H9 (cell line): ENCODE measurements around the gene PGM1. TPM values are rescaled to one million over a fixed set of nuclear protein-coding genes. Genes with fewer than 3 reads are reported as not detected.

Experiments used
- DNase-seq: peaks from one replicate; pipeline ENCODE4 v3.0.0-alpha.2; 2017
- H2AFZ ChIP-seq: one replicate; pipeline ENCODE4 v1.6.1; 2013; ENCODE audit warnings: mild to moderate bottlenecking, low read length, control low read depth, moderate library complexity
- H2AK5ac ChIP-seq: 2 replicates; pipeline ENCODE4 v1.6.1; 2013; ENCODE audit warnings: low read length, control low read depth, mixed read lengths; ENCODE audit not compliant: insufficient read length
- H2BK120ac ChIP-seq: one replicate; pipeline ENCODE4 v1.6.1; 2013; ENCODE audit warnings: low read depth, mild to moderate bottlenecking, low read length, control low read depth, inconsistent platforms; ENCODE audit not compliant: poor library complexity, severe bottlenecking
- H2BK12ac ChIP-seq: 2 replicates; pipeline ENCODE4 v1.6.1; 2013; ENCODE audit warnings: low read length, control low read depth, mixed read lengths, low read depth; ENCODE audit not compliant: insufficient read length
- H2BK15ac ChIP-seq: 2 replicates; pipeline ENCODE4 v1.6.1; 2013; ENCODE audit warnings: low read depth, low read length, control low read depth
- H2BK20ac ChIP-seq: one replicate; pipeline ENCODE4 v1.6.1; 2013; ENCODE audit warnings: low read depth, mild to moderate bottlenecking, low read length, control low read depth, inconsistent platforms; ENCODE audit not compliant: poor library complexity, severe bottlenecking
- H2BK5ac ChIP-seq: 2 replicates; pipeline ENCODE4 v1.6.1; 2013; ENCODE audit warnings: low read length, control low read depth, mixed read lengths; ENCODE audit not compliant: insufficient read length
- H3K14ac ChIP-seq: 2 replicates; pipeline ENCODE4 v1.6.1; 2013; ENCODE audit warnings: low read length, control low read depth; ENCODE audit not compliant: insufficient read depth
- H3K18ac ChIP-seq: 2 replicates; pipeline ENCODE4 v1.6.1; 2013; ENCODE audit warnings: low read depth, mild to moderate bottlenecking, mixed read lengths, low read length, control low read depth; ENCODE audit not compliant: insufficient read length
- H3K23ac ChIP-seq: 2 replicates; pipeline ENCODE4 v1.6.1; 2013; ENCODE audit warnings: low read length, control low read depth, mixed read lengths, low read depth; ENCODE audit not compliant: insufficient read length
- H3K23me2 ChIP-seq: 2 replicates; pipeline ENCODE4 v1.6.1; 2013; ENCODE audit warnings: low read depth, mild to moderate bottlenecking, mixed read lengths, low read length, control low read depth; ENCODE audit not compliant: insufficient read length, poor library complexity, severe bottlenecking
- H3K27ac ChIP-seq: 2 replicates; pipeline ENCODE4 v1.5.1; 2013; ENCODE audit warnings: low read length, control low read depth, mixed read lengths, low read depth; ENCODE audit not compliant: insufficient read length
- H3K27me3 ChIP-seq: 2 replicates; pipeline ENCODE4 v1.6.1; 2013; ENCODE audit warnings: low read length, control low read depth, inconsistent platforms; ENCODE audit not compliant: insufficient read depth
- H3K4ac ChIP-seq: 2 replicates; pipeline ENCODE4 v1.6.1; 2013; ENCODE audit warnings: low read depth, mild to moderate bottlenecking, control low read depth, inconsistent platforms, low read length, moderate library complexity
- H3K4me1 ChIP-seq: 2 replicates; pipeline ENCODE4 v1.6.1; 2013; ENCODE audit warnings: low read length, control low read depth, inconsistent platforms; ENCODE audit not compliant: insufficient read depth
- H3K4me2 ChIP-seq: 2 replicates; pipeline ENCODE4 v1.6.1; 2013; ENCODE audit warnings: low read length, control low read depth, mixed read lengths; ENCODE audit not compliant: insufficient read length, insufficient read depth
- H3K56ac ChIP-seq: 2 replicates; pipeline ENCODE4 v1.6.1; 2013; ENCODE audit warnings: low read depth, mild to moderate bottlenecking, mixed read lengths, low read length, control low read depth; ENCODE audit not compliant: insufficient read length
- H3K79me1 ChIP-seq: 2 replicates; pipeline ENCODE4 v1.6.1; 2013; ENCODE audit warnings: low read depth, mild to moderate bottlenecking, moderate library complexity, low read length, control low read depth, inconsistent platforms; ENCODE audit not compliant: insufficient read depth, poor library complexity, severe bottlenecking
- H3K79me2 ChIP-seq: 2 replicates; pipeline ENCODE4 v1.6.1; 2013; ENCODE audit warnings: low read length, control low read depth, inconsistent platforms; ENCODE audit not compliant: insufficient read depth
- H3K9ac ChIP-seq: 2 replicates; pipeline ENCODE4 v1.6.1; 2013; ENCODE audit warnings: low read length, control low read depth, mixed read lengths; ENCODE audit not compliant: insufficient read length; ENCODE audit errors: extremely low read depth
- H3K9me3 ChIP-seq: one replicate; pipeline ENCODE4 v1.6.1; 2013; ENCODE audit warnings: low read depth, low read length, inconsistent platforms; ENCODE audit not compliant: control insufficient read depth
- H3T11ph ChIP-seq: one replicate; pipeline ENCODE4 v1.6.1; 2013; ENCODE audit warnings: mild to moderate bottlenecking, low read length, control low read depth, inconsistent platforms
- H4K20me1 ChIP-seq: one replicate; pipeline ENCODE4 v1.6.1; 2013; ENCODE audit not compliant: control insufficient read depth, insufficient read length, insufficient read depth
- H4K5ac ChIP-seq: 2 replicates; pipeline ENCODE4 v1.6.1; 2013; ENCODE audit warnings: low read depth, mild to moderate bottlenecking, mixed read lengths, low read length, control low read depth; ENCODE audit not compliant: insufficient read length
- H4K8ac ChIP-seq: replicated peaks from 2 replicates; pipeline ENCODE4 v1.6.1; 2013; ENCODE audit warnings: low read length, control low read depth, mixed read lengths, low read depth; ENCODE audit not compliant: insufficient read length
- H4K91ac ChIP-seq: 2 replicates; pipeline ENCODE4 v1.6.1; 2013; ENCODE audit warnings: low read depth, mild to moderate bottlenecking, moderate library complexity, mixed read lengths, low read length, control low read depth; ENCODE audit not compliant: insufficient read length
- H3K27ac Mint-ChIP-seq, 3 experiments: 2 replicates in 2 of 3; 3 replicates in 1 of 3; pipeline ENCODE4 v1.8.0; 2020 to 2021; ENCODE audit warnings: mixed read lengths in 3 of 3, mild to moderate bottlenecking in 1 of 3, moderate library complexity in 1 of 3
- H3K27me3 Mint-ChIP-seq: 2 replicates; pipeline ENCODE4 v1.8.0; 2021; ENCODE audit warnings: low read depth, mild to moderate bottlenecking, moderate library complexity, mixed read lengths
- H3K36me3 Mint-ChIP-seq, 3 experiments: 2 replicates in 2 of 3; 3 replicates in 1 of 3; pipeline ENCODE4 v1.8.0; 2020 to 2021; ENCODE audit warnings: low read depth in 3 of 3, mixed read lengths in 3 of 3; ENCODE audit not compliant: insufficient read depth in 1 of 3
- H3K4me1 Mint-ChIP-seq, 2 experiments: 2 replicates each; pipeline ENCODE4 v1.8.0; 2020; ENCODE audit warnings: mixed read lengths in 2 of 2
- H3K4me3 Mint-ChIP-seq, 2 experiments: 2 replicates in 1 of 2; 3 replicates in 1 of 2; pipeline ENCODE4 v1.8.0; 2020 to 2021; ENCODE audit warnings: mild to moderate bottlenecking in 2 of 2, mixed read lengths in 2 of 2, moderate library complexity in 1 of 2
- H3K9me3 Mint-ChIP-seq, 2 experiments: 2 replicates in 1 of 2; 3 replicates in 1 of 2; pipeline ENCODE4 v1.8.0; 2020; ENCODE audit warnings: mild to moderate bottlenecking in 2 of 2, mixed read lengths in 2 of 2, moderate library complexity in 1 of 2
- CTCF ChIP-seq: fragments of 200-600 bp; sonication (generic); conservative IDR thresholded peaks from 3 replicates; pipeline ENCODE4 v1.8.0; 2021; ENCODE audit warnings: antibody characterized with exemption, mild to moderate bottlenecking
- WGBS: extraction: QIAGEN DNeasy Blood & Tissue Kit; methylation state at CpG from one replicate; pipeline ENCODE4 v1.1.7; 2013; ENCODE audit warnings: missing lambda C conversion rate, low lambda C conversion rate, mixed read lengths; ENCODE audit not compliant: insufficient read length; ENCODE audit errors: extremely low coverage; 5-methylcytosine and 5-hydroxymethylcytosine counted together
- total RNA-seq: library from RNA; stranded (reverse); gene quantifications from 2 replicates; pipeline ENCODE4 v1.2.1, GENCODE V29; 2021

PGM1 gene
- total RNA-seq, 1 experiment from 2014 or later = 56.4 TPM

DNA sequence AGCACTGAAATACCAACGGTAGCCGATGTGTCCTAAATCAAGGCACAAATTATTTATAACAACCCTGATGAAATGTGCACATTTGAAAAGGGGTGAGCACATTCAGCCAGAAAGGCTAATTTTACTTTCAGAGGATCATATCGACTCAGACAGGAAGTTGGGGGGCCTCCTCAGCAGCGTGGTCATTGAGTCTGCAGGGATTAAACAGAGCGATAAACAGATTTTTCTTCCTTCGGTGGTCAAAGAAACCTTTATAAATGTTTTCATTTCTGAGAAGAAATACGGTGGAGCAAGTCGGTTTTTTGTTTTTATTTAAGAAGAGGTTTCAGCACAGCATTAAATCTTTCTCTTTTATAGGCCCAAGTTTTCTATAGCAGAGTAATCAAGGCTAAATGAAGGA, 45.7 kb downstream of the PGM1 start:
- Histone ChIP-seq H4K8ac (no peak overlapping the region), H2BK120ac (no peak overlapping the region), H4K5ac (no peak overlapping the region), H3K79me2 (no peaks in the 10 kb centered on the region), H4K20me1 (no peaks in the 10 kb centered on the region), H3K23me2 (no peaks in the 10 kb centered on the region), H3K56ac (no peak overlapping the region), H3K27me3 (no peaks in the 10 kb centered on the region), H3K79me1 (no peaks in the 10 kb centered on the region), H2BK15ac (no peak overlapping the region), H3K4me1 (0 out of 2 replicates have a peak, but pooled peaks cover 2% of the 10 kb centered on the region), H3K9me3 (no peaks in the 10 kb centered on the region), H2BK20ac (no peak overlapping the region), H2BK5ac (no peak overlapping the region), H3K23ac (no peak overlapping the region), H2AK5ac (no peak overlapping the region), H2BK12ac (no peak overlapping the region), H3T11ph (no peak overlapping the region), H3K14ac (no peak overlapping the region), H3K18ac (no peak overlapping the region), H2AFZ (no peak overlapping the region), H3K9ac (no peak overlapping the region), H3K4ac (no peak overlapping the region), H3K27ac (no peak overlapping the region), H4K91ac (no peak overlapping the region), H3K4me2 (no peak overlapping the region)
- no CpG with 5 or more reads among the region's 8 CpGs for WGBS
- TF ChIP-seq CTCF = no peak
- DNase-seq = no peak
- Mint-ChIP-seq H3K27ac (no peak overlapping the region), H3K27me3 (no peaks in the 10 kb centered on the region), H3K36me3 (peaks cover 0 to 10% (median 0%) of the 10 kb centered on the region in 3 experiments; a peak in 4 of 7 replicates), H3K4me1 (no peaks in the 10 kb centered on the region), H3K4me3 (no peak overlapping the region), H3K9me3 (no peaks in the 10 kb centered on the region)
